AG10803 (cell line): Measurements from ENCODE around the gene FRMD1.

Experiments used
- DNase-seq: peaks from one replicate; pipeline ENCODE4 v3.0.0; 2010; ENCODE audit warnings: low read depth
- H3K4me3 ChIP-seq: 2 replicates; pipeline ENCODE4 v1.5.1; 2011; ENCODE audit warnings: mild to moderate bottlenecking, low read length, control low read depth
- CTCF ChIP-seq: conservative IDR thresholded peaks from 2 replicates; pipeline ENCODE4 v1.5.1; 2011; ENCODE audit warnings: mild to moderate bottlenecking, low read length, control low read depth, inconsistent platforms

The FRMD1 gene

GRCh38 chr6:168028181-168028580 lies 50.8 kb downstream of the FRMD1 start:
- no peak overlapping the region for H3K4me3 ChIP-seq
- no peak for DNase-seq
- no peak for TF ChIP-seq CTCF

GRCh38 chr6:168027521-168027920 lies 51.5 kb downstream of the FRMD1 start:
- no peak for DNase-seq
- no peak for TF ChIP-seq CTCF
- no peak overlapping the region for H3K4me3 ChIP-seq

GRCh38 chr6:168026925-168027324 lies 52.1 kb downstream of the FRMD1 start:
- no peak for TF ChIP-seq CTCF
- no peak for DNase-seq
- no peak overlapping the region for H3K4me3 ChIP-seq

GRCh38 chr6:168025831-168026710 lies 52.9 kb downstream of the FRMD1 start:
- TF ChIP-seq CTCF: no peak
- DNase-seq: no peak
- no peak overlapping the region for H3K4me3 ChIP-seq

- DNase-seq: no peak
- no peak overlapping the region for H3K4me3 ChIP-seq
- TF ChIP-seq CTCF: no peak
Observed at GRCh38 chr6:168024951-168025510, 54.0 kb downstream of the FRMD1 start.

GRCh38 chr6:168022488-168023321 lies 56.3 kb downstream of the FRMD1 start:
- no peak overlapping the region for H3K4me3 ChIP-seq
- TF ChIP-seq CTCF: no peak
- no peak for DNase-seq
